GM12874 (cell line): ENCODE data around the gene SLC4A1.

Experiments
- CTCF ChIP-seq: IDR thresholded peaks from 2 replicates; pipeline ENCODE4 v1.5.1; 2011; ENCODE audit warnings: low read depth, mild to moderate bottlenecking, control low read depth, low read length, moderate library complexity; ENCODE audit not compliant: insufficient read depth

Gene SLC4A1

GRCh38 chr17:44311562-44312181 lies 43.7 kb upstream of the SLC4A1 start:
- TF ChIP-seq CTCF: no peak

GRCh38 chr17:44310609-44311376 lies 42.9 kb upstream of the SLC4A1 start:
- no peak for TF ChIP-seq CTCF

GRCh38 chr17:44310188-44310587 lies 42.3 kb upstream of the SLC4A1 start:
- TF ChIP-seq CTCF: no peak

- no peak for TF ChIP-seq CTCF
Measured at GRCh38 chr17:44309472-44309871, 41.5 kb upstream of the SLC4A1 start.

GRCh38 chr17:44308865-44309264 lies 40.9 kb upstream of the SLC4A1 start:
- TF ChIP-seq CTCF: no peak

- no peak for TF ChIP-seq CTCF
Measured at GRCh38 chr17:44308320-44308818, 40.4 kb upstream of the SLC4A1 start, which contains the start of gene RUNDC3A. Gene RUNDC3A (plus strand): TSS chr17:44308601. CDS start chr17:44308833, 232 bp downstream.

- no peak for TF ChIP-seq CTCF
Measured at GRCh38 chr17:44307387-44308186, 39.7 kb upstream of the SLC4A1 start.
